ENCODE results near the gene HSPA1L. TPM values are rescaled to one million over a fixed set of nuclear protein-coding genes. Genes with fewer than 3 reads are reported as not detected.

The HSPA1L gene
- total RNA-seq: 0.72 and 0.88 TPM in 2 replicates

GRCh38 chr6:31815025-31815838, at the start of gene HSPA1L, which contains the start of gene HSPA1A:
TSS of gene HSPA1L (minus strand) at chr6:31815283. CDS start at chr6:31811972, 3,311 bp downstream.
TSS of gene HSPA1A (plus strand) at chr6:31815543. CDS start at chr6:31815757, 214 bp downstream.

GRCh38 chr6:31862344-31863235, 47.5 kb upstream of the HSPA1L start, which contains the start of gene NEU1:
TSS of gene NEU1 (minus strand) at chr6:31862821. CDS start at chr6:31862776, 45 bp downstream.

GRCh38 chr6:31827286-31828079, 12.4 kb upstream of the HSPA1L start, which contains the start of gene HSPA1B:
TSS of gene HSPA1B (plus strand) at chr6:31827738. CDS start at chr6:31827951, 213 bp downstream.

GRCh38 chr6:31806470-31807272, 8.4 kb downstream of the HSPA1L start, which contains the start of gene LSM2:
TSS of gene LSM2 (minus strand) at chr6:31806966. CDS start at chr6:31806757, 209 bp downstream.

GRCh38 chr6:31795616-31796298, 19.3 kb downstream of the HSPA1L start, which contains the start of gene VARS1:
TSS of gene VARS1 (minus strand) at chr6:31795752. CDS start at chr6:31795217, 535 bp downstream.

GRCh38 chr6:31776989-31777666, 38.0 kb downstream of the HSPA1L start, which contains the start of gene VWA7:
TSS of gene VWA7 (minus strand) at chr6:31777328. CDS start at chr6:31776779, 549 bp downstream.

DNA sequence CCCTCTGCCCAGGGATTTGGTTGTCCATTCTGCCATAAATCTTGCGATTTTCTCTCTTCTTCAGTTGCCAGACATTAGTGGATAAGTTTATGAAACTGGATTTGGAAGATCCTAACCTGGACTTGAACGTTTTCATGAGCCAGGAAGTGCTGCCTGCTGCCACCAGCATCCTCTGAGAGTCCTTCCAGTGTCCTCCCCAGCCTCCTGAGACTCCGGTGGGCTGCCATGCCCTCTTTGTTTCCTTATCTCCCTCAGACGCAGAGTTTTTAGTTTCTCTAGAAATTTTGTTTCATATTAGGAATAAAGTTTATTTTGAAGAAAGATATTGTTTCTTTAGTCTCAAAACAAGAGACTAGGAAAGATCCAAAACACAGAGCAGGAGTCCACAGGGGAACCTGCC, 52.7 kb downstream of the HSPA1L start, which contains the start of gene SAPCD1:
Gene SAPCD1, plus strand, starts transcription at position 301 of the 400 bp plus-strand sequence. CDS start 399 bp downstream, outside the sequence.

Small RNAs within 50 kb of the gene (small RNA-seq; reads per million reads assigned to genes)
- gene MSH5-SAPCD1 (ENCODE audit: low replicate concordance) (not detected), gene RF00019 (ENCODE audit: low replicate concordance) (not detected), gene SAPCD1 (ENCODE audit: low replicate concordance) (not detected), gene SNORD48 (ENCODE audit: low replicate concordance) (35.7 reads per million, percentile 97 among the genes with 10 or more reads in this experiment), gene SNORD52 (ENCODE audit: low replicate concordance) (not detected)

Other genes starting within 250 kb of the HSPA1L start
- gene LTA, start 243.0 kb downstream of the HSPA1L start, total RNA-seq: not detected in 2 replicates
- gene TNF, start 239.7 kb downstream of the HSPA1L start, total RNA-seq: under 0.01 and 0.29 TPM in 2 replicates
- gene LTB, start 232.9 kb downstream of the HSPA1L start, total RNA-seq: not detected in 2 replicates
- not detected in 2 replicates for gene LST1, start 229.0 kb downstream of the HSPA1L start, total RNA-seq
- not detected in 2 replicates for gene NCR3, start 222.3 kb downstream of the HSPA1L start, total RNA-seq
- not detected in 2 replicates for gene AIF1, start 200.0 kb downstream of the HSPA1L start, total RNA-seq
- gene PRRC2A, start 194.6 kb downstream of the HSPA1L start, total RNA-seq: 55.1 and 105 TPM in 2 replicates
- gene BAG6, start 162.6 kb downstream of the HSPA1L start, total RNA-seq: 185 and 217 TPM in 2 replicates
- 0.72 and 3.3 TPM in 2 replicates for gene APOM, start 159.4 kb downstream of the HSPA1L start, total RNA-seq
- gene C6orf47, start 154.5 kb downstream of the HSPA1L start, total RNA-seq: 17.1 and 25.5 TPM in 2 replicates
- gene GPANK1, start 150.3 kb downstream of the HSPA1L start, total RNA-seq: 20.0 and 22.8 TPM in 2 replicates
- gene CSNK2B, start 149.2 kb downstream of the HSPA1L start, total RNA-seq: 198 and 356 TPM in 2 replicates
- 5.2 and 8.3 TPM in 2 replicates for gene LY6G5B, start 145.3 kb downstream of the HSPA1L start, total RNA-seq
- gene LY6G5C, start 134.2 kb downstream of the HSPA1L start, total RNA-seq: 0.66 and 2.7 TPM in 2 replicates
- 48.6 and 51.0 TPM in 2 replicates for gene ABHD16A, start 112.0 kb downstream of the HSPA1L start, total RNA-seq
- not detected in 2 replicates for gene LY6G6F, start 108.4 kb downstream of the HSPA1L start, total RNA-seq
- not detected in 2 replicates for gene LY6G6D, start 99.9 kb downstream of the HSPA1L start, total RNA-seq
- gene LY6G6C, start 93.5 kb downstream of the HSPA1L start, total RNA-seq: not detected in 2 replicates
- not detected in 2 replicates for gene MPIG6B, start 91.9 kb downstream of the HSPA1L start, total RNA-seq
- 36.5 and 45.7 TPM in 2 replicates for gene DDAH2, start 86.0 kb downstream of the HSPA1L start, total RNA-seq
- gene CLIC1, start 78.8 kb downstream of the HSPA1L start, total RNA-seq: 585 and 1,126 TPM in 2 replicates
- gene MSH5, start 75.3 kb downstream of the HSPA1L start, total RNA-seq: 7.0 and 26.8 TPM in 2 replicates
- gene SAPCD1, start 52.6 kb downstream of the HSPA1L start, total RNA-seq: 0.44 and 1.1 TPM in 2 replicates
- gene VWA7, start 38.0 kb downstream of the HSPA1L start, total RNA-seq: 0.14 and 0.44 TPM in 2 replicates
- gene VARS1, start 19.5 kb downstream of the HSPA1L start, total RNA-seq: 51.6 and 105 TPM in 2 replicates
- gene LSM2, start 8.3 kb downstream of the HSPA1L start, total RNA-seq: 19.9 and 54.0 TPM in 2 replicates
- gene HSPA1A, start 260 bp upstream of the HSPA1L start, total RNA-seq: 81.4 and 101 TPM in 2 replicates
- gene HSPA1B, start 12.5 kb upstream of the HSPA1L start, total RNA-seq: 78.3 and 86.0 TPM in 2 replicates
- gene NEU1, start 47.5 kb upstream of the HSPA1L start, total RNA-seq: 84.3 and 201 TPM in 2 replicates
- under 0.01 TPM in 1 of 2 replicates, not detected in the other for gene SLC44A4, start 63.7 kb upstream of the HSPA1L start, total RNA-seq
- gene EHMT2, start 82.4 kb upstream of the HSPA1L start, total RNA-seq: 35.0 and 51.1 TPM in 2 replicates
- gene ZBTB12, start 86.8 kb upstream of the HSPA1L start, total RNA-seq: 1.4 and 2.8 TPM in 2 replicates
- 0.29 and 14.2 TPM in 2 replicates for gene C2, start 112.4 kb upstream of the HSPA1L start, total RNA-seq
- gene CFB, start 130.8 kb upstream of the HSPA1L start, total RNA-seq: 2.3 and 62.8 TPM in 2 replicates
- 125 and 137 TPM in 2 replicates for gene NELFE, start 143.7 kb upstream of the HSPA1L start, total RNA-seq
- 51.0 and 70.0 TPM in 2 replicates for gene SKIC2, start 143.9 kb upstream of the HSPA1L start, total RNA-seq
- gene DXO, start 156.9 kb upstream of the HSPA1L start, total RNA-seq: 17.3 and 31.7 TPM in 2 replicates
- 1.7 and 10.3 TPM in 2 replicates for gene C4A, start 166.8 kb upstream of the HSPA1L start, total RNA-seq
- gene C4B, start 199.5 kb upstream of the HSPA1L start, total RNA-seq: 1.4 and 6.3 TPM in 2 replicates
- gene CYP21A2, start 223.1 kb upstream of the HSPA1L start, total RNA-seq: not detected in 2 replicates